Measurements from ENCODE around the gene NKD2. TPM values are rescaled to one million over a fixed set of nuclear protein-coding genes. Genes with fewer than 3 reads are reported as not detected.

NKD2 gene
- total and polyA plus RNA-seq, 10 donors = 1.4 to 52.3 (median 14.9) TPM

DNA sequence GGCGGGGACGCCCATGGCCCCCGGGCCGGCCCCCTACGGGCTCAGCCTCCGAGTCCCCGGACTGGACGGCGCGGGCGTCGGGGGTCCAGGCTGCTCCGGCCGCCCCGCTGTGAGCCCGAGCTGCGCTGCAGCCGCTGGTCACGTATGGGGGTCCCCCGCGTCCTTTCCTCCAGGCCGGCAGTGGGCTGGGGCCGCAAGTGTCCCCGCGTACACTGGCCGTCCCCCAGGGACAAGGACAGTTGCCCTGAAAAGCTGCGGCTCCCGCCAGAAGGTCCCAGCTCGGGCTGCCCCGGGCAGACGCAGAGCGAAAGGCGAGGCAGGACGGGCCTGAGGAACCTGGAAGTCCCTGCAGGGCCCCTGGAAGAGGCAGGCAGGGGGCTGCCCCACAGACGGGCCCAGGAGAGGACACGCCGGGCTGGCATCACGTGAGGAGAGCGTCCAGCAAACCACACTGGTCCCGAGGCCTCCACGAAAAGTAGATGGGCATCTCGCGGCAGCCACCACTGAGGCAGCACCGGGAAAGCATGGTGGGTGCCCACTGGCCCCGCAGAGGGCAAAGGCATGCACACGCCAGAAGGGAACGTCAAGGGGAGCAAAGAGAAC lies 3.3 kb upstream of the NKD2 start:
- Histone ChIP-seq H3K36me3 (no peaks in the 10 kb centered on the region), H3K4me3 (peak overlapping the region; percentile 17 to 69 (median 39)), H3K27me3 (replicated peaks in 1 of 7) (peaks cover 0 to 76% (median 47%) of the 10 kb centered on the region in 7 donors), H3K27ac (peak overlapping the region in 7 of 8 donors; percentile 26 to 83 (median 75)), H3K9me3 (no peaks in the 10 kb centered on the region), H3K4me1 (peaks cover 8 to 59% (median 39%) of the 10 kb centered on the region in 6 donors)
- intact Hi-C loops (cut with DNase I; ENCODE audit: low total_unique reads) = no loop called here
- TF ChIP-seq POLR2A (IDR thresholded peaks at IDR 0.05) = no peak
- TF ChIP-seq POLR2AphosphoS5 (IDR thresholded peaks at IDR 0.05) = no peak
- 34 to 65% (median 41%) methylated on average over 14 to 47 of the region's 47 CpGs for WGBS, 5 donors
- peak; percentile 72 for DNase-seq

- Histone ChIP-seq H3K4me3 (no peak overlapping the region), H3K27ac (peak overlapping the region in 3 of 8 donors; percentile 72 to 83 (median 78)), H3K4me1 (peaks cover 8 to 66% (median 43%) of the 10 kb centered on the region in 6 donors), H3K36me3 (no peaks in the 10 kb centered on the region), H3K9me3 (no peaks in the 10 kb centered on the region), H3K27me3 (replicated peaks in 1 of 7) (peaks cover 0 to 84% (median 54%) of the 10 kb centered on the region in 7 donors)
- peak; percentile 69 for DNase-seq
- TF ChIP-seq, protein P1, sequence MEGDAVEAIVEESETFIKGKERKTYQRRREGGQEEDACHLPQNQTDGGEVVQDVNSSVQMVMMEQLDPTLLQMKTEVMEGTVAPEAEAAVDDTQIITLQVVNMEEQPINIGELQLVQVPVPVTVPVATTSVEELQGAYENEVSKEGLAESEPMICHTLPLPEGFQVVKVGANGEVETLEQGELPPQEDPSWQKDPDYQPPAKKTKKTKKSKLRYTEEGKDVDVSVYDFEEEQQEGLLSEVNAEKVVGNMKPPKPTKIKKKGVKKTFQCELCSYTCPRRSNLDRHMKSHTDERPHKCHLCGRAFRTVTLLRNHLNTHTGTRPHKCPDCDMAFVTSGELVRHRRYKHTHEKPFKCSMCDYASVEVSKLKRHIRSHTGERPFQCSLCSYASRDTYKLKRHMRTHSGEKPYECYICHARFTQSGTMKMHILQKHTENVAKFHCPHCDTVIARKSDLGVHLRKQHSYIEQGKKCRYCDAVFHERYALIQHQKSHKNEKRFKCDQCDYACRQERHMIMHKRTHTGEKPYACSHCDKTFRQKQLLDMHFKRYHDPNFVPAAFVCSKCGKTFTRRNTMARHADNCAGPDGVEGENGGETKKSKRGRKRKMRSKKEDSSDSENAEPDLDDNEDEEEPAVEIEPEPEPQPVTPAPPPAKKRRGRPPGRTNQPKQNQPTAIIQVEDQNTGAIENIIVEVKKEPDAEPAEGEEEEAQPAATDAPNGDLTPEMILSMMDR (IDR thresholded peaks at IDR 0.05 in 8 of 11, conservative IDR thresholded peaks at IDR 0.05 in 3 of 11) = no peak
- TF ChIP-seq POLR2AphosphoS5 (IDR thresholded peaks at IDR 0.05) = no peak
- no peak for TF ChIP-seq POLR2A (IDR thresholded peaks at IDR 0.05)
- WGBS, 5 donors = 91 to 96% (median 94%) methylated on average over 2 to 13 of the region's 13 CpGs
- intact Hi-C loops (cut with DNase I; ENCODE audit: low total_unique reads) = no loop called here
Measured at GRCh38 chr5:1005904-1006655, 2.5 kb upstream of the NKD2 start.

DNA sequence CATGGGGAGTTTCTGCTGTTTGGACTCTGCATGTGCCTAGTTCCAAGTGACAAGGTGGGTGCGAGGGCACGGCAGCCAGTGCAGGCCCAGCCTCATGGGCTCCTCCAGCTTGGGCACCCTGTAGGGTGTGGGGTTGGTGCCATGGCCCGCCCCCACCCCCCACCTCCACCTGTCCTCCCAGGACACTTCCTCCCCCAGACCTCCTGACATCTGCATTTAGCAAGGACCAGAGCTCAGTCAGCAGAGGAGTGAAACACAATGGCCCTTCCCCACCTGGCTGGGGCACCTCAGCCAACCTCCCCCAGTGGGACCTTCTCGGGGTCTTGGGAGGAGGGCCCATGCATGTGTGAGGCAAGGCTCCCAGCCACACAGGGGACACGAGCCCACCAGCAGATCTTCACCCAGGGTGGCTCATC lies 1.9 kb upstream of the NKD2 start:
- WGBS, 5 donors = 80 to 97% (median 87%) methylated on average over 2 to 5 of the region's 5 CpGs
- peak; percentile 46 for DNase-seq
- Histone ChIP-seq H3K36me3 (no peaks in the 10 kb centered on the region), H3K4me1 (peaks cover 8 to 72% (median 46%) of the 10 kb centered on the region in 6 donors), H3K27ac (no peak overlapping the region), H3K27me3 (replicated peaks in 1 of 7) (peaks cover 0 to 89% (median 54%) of the 10 kb centered on the region in 7 donors), H3K4me3 (no peak overlapping the region), H3K9me3 (no peaks in the 10 kb centered on the region)
- TF ChIP-seq POLR2A (IDR thresholded peaks at IDR 0.05) (no peak), POLR2AphosphoS5 (IDR thresholded peaks at IDR 0.05) (no peak)
- TF ChIP-seq, protein P1 (IDR thresholded peaks at IDR 0.05 in 8 of 11, conservative IDR thresholded peaks at IDR 0.05 in 3 of 11) = no peak
- intact Hi-C loops (cut with DNase I; ENCODE audit: low total_unique reads) = no loop called here

DNA sequence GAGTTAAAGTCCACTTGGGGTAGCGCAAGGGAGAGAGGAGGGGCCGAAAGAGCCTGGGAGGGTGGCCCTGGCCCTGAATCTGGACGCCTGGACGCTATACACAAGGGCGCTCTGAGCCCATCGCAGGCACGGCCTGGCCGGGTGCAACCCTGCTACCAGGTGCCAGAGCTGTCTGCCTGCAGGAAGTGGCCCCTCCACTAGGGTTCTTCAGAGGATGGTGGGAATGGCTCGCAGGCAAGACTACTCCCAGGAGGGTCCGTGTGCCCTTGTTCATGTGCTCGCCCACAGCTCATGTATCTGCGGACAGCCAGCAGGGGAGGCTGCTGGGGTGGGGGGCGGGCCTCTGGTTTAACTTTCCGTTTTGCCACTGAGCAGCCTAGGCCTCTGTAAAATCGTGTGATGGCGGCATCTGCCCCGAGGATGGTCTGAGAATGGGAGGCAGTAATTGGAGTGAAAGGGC lies 1.4 kb upstream of the NKD2 start:
- Histone ChIP-seq H3K36me3 (no peaks in the 10 kb centered on the region), H3K4me3 (no peak overlapping the region), H3K4me1 (peaks cover 8 to 72% (median 46%) of the 10 kb centered on the region in 6 donors), H3K27ac (peak overlapping the region in 2 of 8 donors; percentile 7 to 28), H3K9me3 (no peaks in the 10 kb centered on the region), H3K27me3 (replicated peaks in 1 of 7) (peaks cover 0 to 95% (median 54%) of the 10 kb centered on the region in 7 donors)
- intact Hi-C loops (cut with DNase I; ENCODE audit: low total_unique reads) = no loop called here
- peak; percentile 48 for DNase-seq
- TF ChIP-seq POLR2A (IDR thresholded peaks at IDR 0.05) (no peak), POLR2AphosphoS5 (IDR thresholded peaks at IDR 0.05) (no peak)
- TF ChIP-seq, protein P1 (IDR thresholded peaks at IDR 0.05 in 8 of 11, conservative IDR thresholded peaks at IDR 0.05 in 3 of 11) = no peak
- WGBS, 5 donors = 78 to 87% (median 79%) methylated on average over 12 to 17 of the region's 17 CpGs
